ENCODE results near the gene RNF149.
A peak's percentile ranks its signal among the peaks of the same experiment; 100 is the strongest.
"Not testable (repeated sequence)": the region's sequence is repeated elsewhere in the genome, so short reads cannot be mapped to it uniquely, and the experiment has no call there.

RNF149 gene

DNA sequence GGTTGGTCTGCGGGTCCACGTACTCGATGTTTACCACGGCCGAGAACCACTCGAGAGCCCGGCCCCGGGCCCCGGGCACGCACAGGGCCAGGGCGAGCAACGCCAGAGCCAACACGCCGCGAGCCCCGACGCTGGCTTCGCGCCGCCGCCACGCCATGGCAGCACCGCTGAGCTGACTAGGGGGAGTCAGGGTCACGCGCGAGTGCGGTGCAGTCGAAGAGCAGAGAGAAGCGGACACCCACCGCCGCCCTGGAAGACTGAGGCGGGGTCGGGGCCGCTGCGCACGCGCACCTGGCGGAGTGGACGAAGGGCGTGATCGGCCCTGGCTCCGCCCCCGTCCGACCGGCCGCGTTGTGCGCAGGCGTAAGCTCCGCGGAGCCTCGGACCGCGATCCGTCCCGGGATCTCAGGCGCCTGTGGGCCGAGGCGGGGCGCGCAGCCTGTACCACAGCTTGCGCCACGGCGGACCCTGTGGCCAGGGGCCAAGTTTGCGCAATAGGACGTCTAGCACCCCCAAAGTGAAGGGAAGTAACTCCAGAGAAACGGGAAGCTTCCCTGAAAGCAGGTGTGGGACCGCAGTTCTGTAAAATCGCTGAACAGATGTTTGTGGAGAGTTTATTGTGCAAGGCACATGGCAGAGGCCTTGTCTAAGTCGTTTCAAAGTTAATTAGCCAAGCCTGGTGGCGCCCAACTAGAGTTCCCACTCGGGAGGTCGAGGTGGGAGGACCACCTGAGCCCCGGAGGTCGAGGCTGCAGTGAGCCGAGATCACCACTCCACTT is at the start of gene RNF149:
TSS of gene RNF149 (minus strand) at position 270 of the 779 bp plus-strand sequence. CDS start at position 157, 113 bp downstream.
- H3K27ac ChIP-seq, result peak within 1 kb of the TSS; percentile 52
- TF ChIP-seq, protein P1, sequence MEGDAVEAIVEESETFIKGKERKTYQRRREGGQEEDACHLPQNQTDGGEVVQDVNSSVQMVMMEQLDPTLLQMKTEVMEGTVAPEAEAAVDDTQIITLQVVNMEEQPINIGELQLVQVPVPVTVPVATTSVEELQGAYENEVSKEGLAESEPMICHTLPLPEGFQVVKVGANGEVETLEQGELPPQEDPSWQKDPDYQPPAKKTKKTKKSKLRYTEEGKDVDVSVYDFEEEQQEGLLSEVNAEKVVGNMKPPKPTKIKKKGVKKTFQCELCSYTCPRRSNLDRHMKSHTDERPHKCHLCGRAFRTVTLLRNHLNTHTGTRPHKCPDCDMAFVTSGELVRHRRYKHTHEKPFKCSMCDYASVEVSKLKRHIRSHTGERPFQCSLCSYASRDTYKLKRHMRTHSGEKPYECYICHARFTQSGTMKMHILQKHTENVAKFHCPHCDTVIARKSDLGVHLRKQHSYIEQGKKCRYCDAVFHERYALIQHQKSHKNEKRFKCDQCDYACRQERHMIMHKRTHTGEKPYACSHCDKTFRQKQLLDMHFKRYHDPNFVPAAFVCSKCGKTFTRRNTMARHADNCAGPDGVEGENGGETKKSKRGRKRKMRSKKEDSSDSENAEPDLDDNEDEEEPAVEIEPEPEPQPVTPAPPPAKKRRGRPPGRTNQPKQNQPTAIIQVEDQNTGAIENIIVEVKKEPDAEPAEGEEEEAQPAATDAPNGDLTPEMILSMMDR (IDR thresholded peaks at IDR 0.05), result no peak
- no peak for TF ChIP-seq ZFX (IDR thresholded peaks at IDR 0.05; ENCODE audit: borderline replicate concordance)

GRCh38 chr2:101357376-101357775 is 48.9 kb upstream of the RNF149 start:
- no peak overlapping the region for H3K27ac ChIP-seq

DNA sequence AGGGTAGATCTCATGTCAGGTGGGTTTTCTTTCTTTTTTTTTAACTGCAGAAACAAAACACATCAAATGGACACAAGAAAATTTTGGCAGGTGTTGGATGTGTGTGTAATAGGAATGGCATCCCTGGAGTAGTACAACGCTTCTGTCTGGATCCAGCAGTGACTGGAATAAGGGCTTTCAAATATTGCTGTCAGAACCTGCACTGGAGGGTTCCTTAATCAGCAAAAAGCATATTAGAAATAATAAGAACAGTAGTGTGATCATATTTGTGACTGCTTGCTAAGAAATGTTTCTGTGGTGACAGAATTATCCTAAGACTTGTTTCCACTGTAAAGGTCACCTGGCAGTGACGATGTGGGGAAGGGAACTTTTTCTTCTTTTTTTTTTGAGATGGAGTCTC is 48.0 kb upstream of the RNF149 start:
- no peak overlapping the region for H3K27ac ChIP-seq
- TF ChIP-seq ZFX (IDR thresholded peaks at IDR 0.05; ENCODE audit: borderline replicate concordance), result no peak
- TF ChIP-seq, protein P1 (IDR thresholded peaks at IDR 0.05), result no peak

More at GRCh38 chr2:101357376-101357775, 48.9 kb upstream of the RNF149 start:
- TF ChIP-seq, protein P1 (IDR thresholded peaks at IDR 0.05), result no peak
- TF ChIP-seq ZFX (IDR thresholded peaks at IDR 0.05; ENCODE audit: borderline replicate concordance), result no peak

DNA sequence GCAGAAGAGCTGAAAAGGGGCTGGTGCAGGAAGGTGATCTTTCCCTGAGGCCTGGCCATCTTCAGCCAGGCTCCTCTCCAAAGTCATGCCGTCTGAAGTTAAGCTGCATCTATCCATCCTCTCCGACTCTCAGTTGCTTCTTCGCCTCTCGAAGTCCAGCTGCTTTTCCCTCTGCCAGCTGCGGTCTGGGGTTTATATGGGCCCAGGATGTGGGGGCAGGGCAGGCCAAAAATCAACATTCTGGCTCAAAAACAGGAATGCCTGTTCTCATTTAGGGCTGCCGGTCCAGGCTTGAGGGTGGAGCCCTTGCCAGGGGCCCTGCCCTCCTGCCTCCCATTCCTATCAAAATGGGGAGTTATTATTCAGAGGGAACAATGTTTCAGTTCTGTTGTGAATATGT is 47.6 kb upstream of the RNF149 start:
- no peak overlapping the region for H3K27ac ChIP-seq
- TF ChIP-seq ZFX (IDR thresholded peaks at IDR 0.05; ENCODE audit: borderline replicate concordance), result no peak
- TF ChIP-seq, protein P1 (IDR thresholded peaks at IDR 0.05), result no peak

DNA sequence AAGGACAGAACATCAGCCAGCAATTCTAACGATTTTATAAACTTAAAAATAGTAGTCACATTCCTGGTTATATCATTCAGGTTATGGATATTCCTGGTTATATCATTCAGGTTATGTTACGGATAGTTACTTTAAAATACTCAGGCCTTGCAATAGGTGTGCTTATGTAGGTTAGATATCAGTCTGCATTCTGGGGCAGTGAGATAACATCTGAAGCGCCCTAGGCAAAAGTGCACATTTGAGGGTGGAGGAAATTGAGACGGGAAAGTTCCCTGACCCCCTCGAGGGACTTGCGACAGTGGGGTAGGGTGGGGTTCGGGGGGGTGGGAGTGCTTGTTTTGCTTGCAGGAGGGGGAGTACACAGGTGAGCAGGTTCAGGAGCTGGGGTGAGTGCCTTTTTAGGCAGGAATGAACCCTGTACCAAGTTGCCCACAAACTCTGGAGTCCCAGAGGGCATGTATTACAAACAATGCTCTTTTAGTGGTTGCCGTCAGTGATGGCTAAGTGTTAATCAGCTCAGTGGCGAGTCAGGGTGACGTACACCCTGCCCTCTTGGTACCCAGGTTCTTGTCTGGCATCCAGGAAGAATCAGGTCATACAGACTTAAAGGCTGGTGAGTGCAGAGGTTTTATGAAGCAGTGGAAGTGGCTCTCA is 47.0 kb upstream of the RNF149 start:
- TF ChIP-seq ZFX (IDR thresholded peaks at IDR 0.05; ENCODE audit: borderline replicate concordance), result no peak
- TF ChIP-seq, protein P1 (IDR thresholded peaks at IDR 0.05), result no peak
- H3K27ac ChIP-seq, result no peak overlapping the region

GRCh38 chr2:101354420-101355311 is 46.2 kb upstream of the RNF149 start:
- H3K27ac ChIP-seq, result no peak overlapping the region
- TF ChIP-seq, protein P1 (IDR thresholded peaks at IDR 0.05), result no peak
- TF ChIP-seq ZFX (IDR thresholded peaks at IDR 0.05; ENCODE audit: borderline replicate concordance), result no peak

- not testable (repeated sequence) for H3K27ac ChIP-seq
Measured at GRCh38 chr2:101352631-101353030, 44.1 kb upstream of the RNF149 start.
